AG04450 (cell line): ENCODE measurements around the gene ZNF221. TPM values are rescaled to one million over a fixed set of nuclear protein-coding genes. Genes with fewer than 3 reads are reported as not detected.

Source experiments
- CTCF ChIA-PET: fragments of 300-600, 350-600 bp; formaldehyde crosslinking; extraction: SDS; loops from one replicate; lab custom pipeline; 2022; ENCODE audit warnings: antibody characterized with exemption, inconsistent platforms; lab: Charles Lee
- POLR2A ChIA-PET: fragments of 350-600 bp; formaldehyde crosslinking; extraction: SDS; loops from one replicate; lab custom pipeline; 2021; ENCODE audit warnings: antibody characterized with exemption, inconsistent platforms; lab: Yijun Ruan, JAX
- DNase-seq: peaks from one replicate; pipeline ENCODE4 v3.0.0-alpha.2; 2011; ENCODE audit warnings: low read depth, low spot score
- H3K27ac ChIP-seq: one replicate; pipeline ENCODE4 v1.5.1; 2012; ENCODE audit warnings: low read depth, low read length, control low read depth
- H3K27me3 ChIP-seq: one replicate; pipeline ENCODE4 v1.6.0; 2012; ENCODE audit warnings: low read length; ENCODE audit not compliant: control insufficient read depth, insufficient read depth
- H3K4me3 ChIP-seq: 2 replicates; pipeline ENCODE4 v1.5.1; 2011; ENCODE audit warnings: mild to moderate bottlenecking, low read depth, low read length, control low read depth
- H3K9me3 ChIP-seq: 2 replicates; pipeline ENCODE4 v1.5.1; 2012; ENCODE audit warnings: low read length; ENCODE audit not compliant: control insufficient read depth, insufficient read depth
- polyA minus RNA-seq: library from RNA; depleted of rRNA, polyadenylated mRNA; stranded (reverse); fragments of >200 nt; gene quantifications from 2 replicates; pipeline ENCODE4 v1.2.3, GENCODE V29; 2011; rRNA and poly(A)+ RNA removed
- polyA plus RNA-seq: library from polyadenylated mRNA; depleted of rRNA; stranded (reverse); fragments of >200 nt; gene quantifications from 2 replicates; pipeline ENCODE4 v1.2.3, GENCODE V29; 2011; rRNA removed
- TF ChIP-seq, protein P1 (sequence below): IDR thresholded peaks from 2 replicates; pipeline ENCODE4 v1.5.1; 2011; ENCODE audit warnings: low read depth, low read length, control low read depth, inconsistent platforms

Gene ZNF221
- polyA plus RNA-seq, result 2.5 and 3.0 TPM in 2 replicates
- 8.1 and 14.2 TPM in 2 replicates for polyA minus RNA-seq

- CTCF ChIA-PET, result interaction anchor here (0.6 to 1.5 kb wide), 3 partner anchors 10 to 83 kb away, joined by 3 to 4 read pairs (median 3); partner anchors contain the start of gene ZNF45
- H3K4me3 ChIP-seq, result peak within 1 kb of the TSS; percentile 92
- no peaks in the 10 kb centered on the region for H3K27me3 ChIP-seq
- peak; percentile 95 for DNase-seq
- H3K9me3 ChIP-seq, result peaks cover 6% of the 10 kb centered on the region; the same call in 1 of the 2 replicates
- TF ChIP-seq, protein P1, sequence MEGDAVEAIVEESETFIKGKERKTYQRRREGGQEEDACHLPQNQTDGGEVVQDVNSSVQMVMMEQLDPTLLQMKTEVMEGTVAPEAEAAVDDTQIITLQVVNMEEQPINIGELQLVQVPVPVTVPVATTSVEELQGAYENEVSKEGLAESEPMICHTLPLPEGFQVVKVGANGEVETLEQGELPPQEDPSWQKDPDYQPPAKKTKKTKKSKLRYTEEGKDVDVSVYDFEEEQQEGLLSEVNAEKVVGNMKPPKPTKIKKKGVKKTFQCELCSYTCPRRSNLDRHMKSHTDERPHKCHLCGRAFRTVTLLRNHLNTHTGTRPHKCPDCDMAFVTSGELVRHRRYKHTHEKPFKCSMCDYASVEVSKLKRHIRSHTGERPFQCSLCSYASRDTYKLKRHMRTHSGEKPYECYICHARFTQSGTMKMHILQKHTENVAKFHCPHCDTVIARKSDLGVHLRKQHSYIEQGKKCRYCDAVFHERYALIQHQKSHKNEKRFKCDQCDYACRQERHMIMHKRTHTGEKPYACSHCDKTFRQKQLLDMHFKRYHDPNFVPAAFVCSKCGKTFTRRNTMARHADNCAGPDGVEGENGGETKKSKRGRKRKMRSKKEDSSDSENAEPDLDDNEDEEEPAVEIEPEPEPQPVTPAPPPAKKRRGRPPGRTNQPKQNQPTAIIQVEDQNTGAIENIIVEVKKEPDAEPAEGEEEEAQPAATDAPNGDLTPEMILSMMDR, result peak; percentile 51
- POLR2A ChIA-PET, result interaction anchor here (1.2 kb wide), 1 partner anchor 16 kb away, joined by 12 read pairs; the partner anchor contains the start of gene ZNF45
- H3K27ac ChIP-seq, result peak within 1 kb of the TSS; percentile 82
Observed at GRCh38 chr19:43950834-43951645, at the start of gene ZNF221. Gene ZNF221 (plus strand): TSS chr19:43951228. CDS start chr19:43962727, 11,499 bp downstream.

DNA sequence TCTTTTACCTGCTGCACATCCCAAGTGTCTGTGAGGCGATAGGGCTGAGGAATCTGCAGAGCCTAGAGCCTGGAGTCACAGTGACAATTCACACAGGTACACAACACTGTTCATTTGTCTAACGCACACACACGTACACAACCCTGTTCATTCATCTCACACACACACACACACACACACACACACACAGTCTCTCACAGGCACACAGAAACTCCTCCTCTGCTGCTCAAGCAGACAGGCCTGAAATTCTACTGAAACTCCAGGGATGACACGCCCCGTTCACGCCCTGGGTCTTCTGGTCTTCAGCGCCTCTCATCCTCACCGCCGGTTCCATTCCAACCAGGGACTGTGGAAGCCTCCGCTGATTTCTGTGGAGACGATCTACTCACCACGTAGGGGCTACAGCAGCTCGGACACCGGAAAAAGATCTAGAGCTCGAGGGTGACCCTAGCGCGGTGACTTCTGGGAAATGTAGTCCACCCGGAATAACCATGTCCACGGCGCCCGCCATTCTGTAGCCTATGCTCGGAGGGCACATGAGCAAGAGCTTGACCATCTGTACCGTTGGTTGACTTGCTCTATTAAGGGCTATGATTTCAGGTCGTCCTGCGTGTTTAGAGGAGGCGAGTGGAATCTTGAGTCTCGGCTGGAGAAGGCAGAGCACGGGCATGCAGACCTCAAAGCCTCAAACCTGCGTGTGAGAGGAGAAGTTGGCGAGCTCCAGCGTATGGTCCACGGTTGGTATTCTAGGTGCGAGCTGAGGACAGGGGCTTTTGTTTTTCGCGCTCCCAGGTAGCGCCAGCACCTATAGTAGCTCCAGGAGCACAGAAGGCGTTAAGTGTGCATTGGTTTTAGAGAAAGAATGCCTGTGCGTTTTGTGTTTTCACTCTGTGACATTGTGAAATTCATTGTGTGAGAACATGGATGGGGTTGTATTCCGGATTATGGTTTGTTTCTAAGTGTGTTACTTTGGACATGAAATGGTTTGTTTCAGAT lies 49.3 kb upstream of the ZNF221 start:
- Histone ChIP-seq H3K4me3 (peak overlapping the region; percentile 77), H3K27ac (no peak overlapping the region), H3K27me3 (no peaks in the 10 kb centered on the region), H3K9me3 (peaks cover 17% of the 10 kb centered on the region; the same call in 1 of the 2 replicates)
- TF ChIP-seq, protein P1, result no peak
- peak; percentile 66 for DNase-seq
- ChIA-PET CTCF (interaction anchor here (0.6 kb wide), 1 partner anchor 22 kb away, joined by 3 read pairs; no protein-coding TSS in a partner anchor), POLR2A (interaction anchor here (0.6 to 1.0 kb wide), 2 partner anchors 33 to 82 kb away, joined by 4 read pairs; partner anchors contain the start of gene ZNF45)

DNA sequence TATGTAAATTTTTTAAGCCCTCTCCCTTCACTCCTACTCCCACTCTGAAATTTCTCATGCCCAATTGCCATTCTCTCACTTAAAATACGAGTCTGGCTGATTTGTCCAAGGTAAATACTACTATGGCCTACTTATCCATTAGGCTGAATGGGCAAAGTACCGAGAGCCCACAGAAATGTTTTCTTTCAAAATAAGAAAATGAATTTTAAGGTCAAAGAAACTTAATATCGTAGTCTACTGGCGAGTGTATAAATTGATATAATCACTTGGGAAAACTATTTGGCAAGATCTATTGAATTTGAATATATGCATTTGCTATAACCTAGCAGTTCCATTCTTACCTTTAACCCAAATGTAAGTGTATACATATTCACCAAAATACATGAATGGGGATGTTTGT lies 48.6 kb upstream of the ZNF221 start:
- TF ChIP-seq, protein P1, result no peak
- H3K9me3 ChIP-seq, result peaks cover 17% of the 10 kb centered on the region; the same call in 1 of the 2 replicates
- ChIA-PET POLR2A (no interaction called here), CTCF (no interaction called here)
- no peaks in the 10 kb centered on the region for H3K27me3 ChIP-seq
- H3K27ac ChIP-seq, result no peak overlapping the region
- H3K4me3 ChIP-seq, result no peak overlapping the region
- no peak for DNase-seq

GRCh38 chr19:43905897-43906296 lies 45.1 kb upstream of the ZNF221 start:
- H3K4me3 ChIP-seq, result no peak overlapping the region
- peaks cover 17% of the 10 kb centered on the region; the same call in 1 of the 2 replicates for H3K9me3 ChIP-seq
- no peak overlapping the region for H3K27ac ChIP-seq
- ChIA-PET CTCF (interaction anchor here (0.7 kb wide), 1 partner anchor 237 kb away, joined by 4 read pairs; no protein-coding TSS in a partner anchor), POLR2A (no interaction called here)
- DNase-seq, result no peak
- TF ChIP-seq, protein P1, result no peak
- no peaks in the 10 kb centered on the region for H3K27me3 ChIP-seq
